Transverse colon (tissue), 4 donors: ENCODE results near the gene CACNA2D1. TPM values are rescaled to one million over a fixed set of nuclear protein-coding genes. Genes with fewer than 3 reads are reported as not detected.

ENCODE experiments used
- DNase-seq: peaks from one replicate; pipeline ENCODE4 v3.0.0-alpha.2; 2019
- H3K27ac ChIP-seq, 4 donors: fragments of 200-600 bp; sonication (generic); 2 replicates each; pipeline ENCODE4 v1.5.1; 2016 to 2018; ENCODE audit warnings: inconsistent platforms in 4 of 4
- H3K27me3 ChIP-seq: fragments of 200-600 bp; sonication (generic); 2 replicates; pipeline ENCODE4 v1.5.1; 2017; ENCODE audit warnings: inconsistent platforms
- H3K36me3 ChIP-seq, 4 donors: fragments of 200-600 bp; sonication (generic); 2 replicates each; pipeline ENCODE4 v1.5.1; 2017 to 2019; ENCODE audit warnings: inconsistent platforms in 4 of 4
- H3K4me1 ChIP-seq, 4 donors: fragments of 200-600 bp; sonication (generic); 2 replicates each; pipeline ENCODE4 v1.5.1; 2017 to 2020; ENCODE audit warnings: inconsistent platforms in 4 of 4
- H3K4me3 ChIP-seq, 4 donors: fragments of 200-600 bp; sonication (generic); 1 replicate in 1 of 4; 2 replicates in 3 of 4; pipeline versions ENCODE4 v1.5.1 to v1.6.1; 2017 to 2019; ENCODE audit warnings: inconsistent platforms in 4 of 4
- H3K9me3 ChIP-seq, 2 donors: fragments of 200-600 bp; sonication (generic); 2 replicates each; pipeline ENCODE4 v1.5.1; 2017 to 2019; ENCODE audit warnings: inconsistent platforms in 2 of 2
- CTCF ChIP-seq, 5 experiments: fragments of 200-600 bp in 3 of 5; fragments of 450-650 bp in 2 of 5; sonication (generic) in 3 of 5; IDR thresholded peaks; 1 replicate in 2 of 5; 2 replicates in 3 of 5; pipeline ENCODE4 v1.5.1; 2016 to 2017; ENCODE audit warnings: antibody characterized with exemption in 5 of 5, inconsistent platforms in 3 of 5, mild to moderate bottlenecking in 2 of 5, moderate library complexity in 1 of 5
- EP300 ChIP-seq: sonication (generic); formaldehyde crosslinking; IDR thresholded peaks from one replicate; pipeline ENCODE4 v1.6.1; 2017; ENCODE audit warnings: antibody characterized with exemption, low read depth
- POLR2A ChIP-seq: fragments of 450-650 bp; IDR thresholded peaks from one replicate; pipeline ENCODE4 v1.6.1; 2016; ENCODE audit warnings: antibody characterized with exemption, mild to moderate bottlenecking, moderate library complexity
- POLR2AphosphoS5 ChIP-seq, 3 donors: sonication (generic); formaldehyde crosslinking; IDR thresholded peaks; one replicate each; pipeline ENCODE4 v1.6.1; 2016; ENCODE audit warnings: antibody characterized with exemption in 3 of 3
- WGBS, 2 donors: methylation state at CpG; one replicate each; pipeline ENCODE4 v1.1.5; 2018; ENCODE audit warnings: low coverage in 1 of 2; 5-methylcytosine and 5-hydroxymethylcytosine counted together
- in situ Hi-C, 4 donors: fragments of 200-750 bp; cut with MboI; loops; one replicate each; pipeline versions ENCODE4 v1.15.0 to v1.15.1; 2017; ENCODE audit warnings: low sequenced_read_pairs in 3 of 4, low pct_ligation_motif_present in 1 of 4, low pct_unique_long_range_greater_than_20kb in 1 of 4
- intact Hi-C: fragments of 100-400 bp; cut with DNase I; formaldehyde crosslinking; loops from one replicate; pipeline ENCODE4 v1.15.1; 2023; ENCODE audit warnings: low total_unique reads
- total RNA-seq, 4 donors: library from RNA; depleted of rRNA; stranded (reverse); fragments of >200 nt; gene quantifications; one replicate each; pipeline ENCODE4 v1.1.0, GENCODE V29; 2016

The CACNA2D1 gene
- total RNA-seq, 4 donors from 2014 or later, result 11.0 to 126 (median 22.9) TPM

- 68 to 82% methylated on average over 2 of the region's 2 CpGs for WGBS, 2 donors
- Histone ChIP-seq H3K4me3 (no peak overlapping the region), H3K27ac (no peak overlapping the region), H3K27me3 (no peaks in the 10 kb centered on the region), H3K4me1 (no peaks in the 10 kb centered on the region), H3K36me3 (no peaks in the 10 kb centered on the region), H3K9me3 (no peaks in the 10 kb centered on the region)
- no peak for DNase-seq
- TF ChIP-seq CTCF (IDR thresholded peaks at IDR 0.05) (no peak), POLR2A (no peak), POLR2AphosphoS5 (IDR thresholded peaks at IDR 0.05) (no peak), EP300 (no peak)
- in situ Hi-C loops (no loop called here), intact Hi-C loops (no loop called here)
Measured at GRCh38 chr7:82376739-82377138, 66.8 kb downstream of the CACNA2D1 start.

GRCh38 chr7:82375713-82376112 lies 67.9 kb downstream of the CACNA2D1 start:
- WGBS, 2 donors, result 31 to 71% methylated on average over 1 to 3 of the region's 3 CpGs
- DNase-seq, result no peak
- TF ChIP-seq CTCF (IDR thresholded peaks at IDR 0.05), result no peak
- H3K4me3 ChIP-seq, result no peak overlapping the region
- H3K27ac ChIP-seq, result no peak overlapping the region
- no peaks in the 10 kb centered on the region for H3K4me1 ChIP-seq
- H3K36me3 ChIP-seq, result no peaks in the 10 kb centered on the region
- intact Hi-C loops (no loop called here), in situ Hi-C loops (no loop called here)
- no peaks in the 10 kb centered on the region for H3K9me3 ChIP-seq
- no peaks in the 10 kb centered on the region for H3K27me3 ChIP-seq

DNA sequence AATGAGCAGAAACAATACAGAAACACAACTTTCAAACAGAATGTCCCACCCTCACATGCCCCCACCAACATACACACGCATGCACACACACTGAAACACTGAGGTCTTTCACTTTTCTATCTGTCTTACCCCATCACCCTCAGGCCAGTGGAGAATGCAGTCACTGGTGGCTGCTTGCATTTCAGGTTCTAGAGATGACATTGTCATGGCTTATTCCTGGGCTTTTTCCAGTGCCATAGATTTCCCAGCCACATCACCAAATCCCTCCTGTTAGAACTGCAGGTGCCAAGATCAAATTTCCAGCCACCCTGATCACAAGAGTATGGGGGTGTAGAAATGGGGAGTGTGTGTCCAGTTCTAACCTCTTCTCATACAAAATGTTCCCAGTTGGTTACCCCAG lies 68.4 kb downstream of the CACNA2D1 start:
- Histone ChIP-seq H3K9me3 (no peaks in the 10 kb centered on the region), H3K27me3 (no peaks in the 10 kb centered on the region), H3K27ac (no peak overlapping the region), H3K4me1 (no peaks in the 10 kb centered on the region), H3K4me3 (no peak overlapping the region), H3K36me3 (no peaks in the 10 kb centered on the region)
- no peak for DNase-seq
- in situ Hi-C loops (no loop called here), intact Hi-C loops (no loop called here)
- WGBS, 2 donors, result 83 to 88% methylated on average over 1 of the region's 1 CpG
- no peak for TF ChIP-seq POLR2AphosphoS5 (IDR thresholded peaks at IDR 0.05)
- no peak for TF ChIP-seq POLR2A
- no peak for TF ChIP-seq CTCF (IDR thresholded peaks at IDR 0.05)
- no peak for TF ChIP-seq EP300

DNA sequence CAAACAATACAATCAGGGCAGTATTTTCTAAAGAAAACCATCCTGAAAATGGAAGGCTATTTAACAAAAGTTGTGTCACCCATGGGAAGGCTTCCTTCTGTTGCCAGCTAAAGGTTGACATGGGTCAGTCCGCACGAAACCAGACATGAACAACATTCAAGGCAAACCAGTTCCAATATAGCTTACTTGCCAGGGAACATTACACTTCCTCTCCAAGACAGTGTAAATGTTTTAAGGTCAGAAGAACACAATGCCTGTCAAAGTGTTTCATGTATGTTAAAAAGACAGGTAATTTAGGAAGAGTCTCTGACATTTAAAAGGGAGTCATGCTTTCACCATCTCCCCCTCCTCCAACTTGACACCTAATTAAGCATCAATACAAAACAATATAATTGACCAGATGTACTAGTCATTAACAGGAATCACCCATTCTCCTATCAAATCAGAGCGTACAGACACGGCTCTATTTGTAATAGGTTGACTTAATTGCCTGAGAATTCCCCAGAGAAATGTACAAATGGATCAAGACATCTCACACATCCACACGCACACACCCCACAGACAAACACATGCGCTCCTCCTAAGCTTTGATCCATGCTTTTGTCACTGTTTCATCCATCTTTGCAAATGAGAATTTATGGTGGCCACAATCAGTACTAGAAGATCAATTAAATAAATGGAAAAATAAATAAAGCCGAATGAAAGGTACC lies 69.5 kb downstream of the CACNA2D1 start:
- no peaks in the 10 kb centered on the region for H3K36me3 ChIP-seq
- H3K4me1 ChIP-seq, result no peaks in the 10 kb centered on the region
- H3K4me3 ChIP-seq, result no peak overlapping the region
- 57 to 64% methylated on average over 7 of the region's 7 CpGs for WGBS, 2 donors
- H3K9me3 ChIP-seq, result no peaks in the 10 kb centered on the region
- no peak overlapping the region for H3K27ac ChIP-seq
- no peak for DNase-seq
- H3K27me3 ChIP-seq, result no peaks in the 10 kb centered on the region
- in situ Hi-C loops (no loop called here), intact Hi-C loops (no loop called here)
- TF ChIP-seq CTCF (IDR thresholded peaks at IDR 0.05) (no peak), POLR2A (no peak), POLR2AphosphoS5 (IDR thresholded peaks at IDR 0.05) (no peak), EP300 (no peak)
